T-helper 1 cell treated with Interleukin-12 subunit alpha and Interleukin-12 subunit beta and Interleukin-4 antibody, amounts not matched to agents 30 ng/mL and 1 ng/mL, for 36 hours (primary cell): ENCODE results near the gene LTBP3. TPM values are rescaled to one million over a fixed set of nuclear protein-coding genes. Genes with fewer than 3 reads are reported as not detected.
"Not testable (repeated sequence)": the region's sequence is repeated elsewhere in the genome, so short reads cannot be mapped to it uniquely, and the experiment has no call there.

Source experiments
- intact Hi-C: fragments of 100-400 bp; cut with micrococcal nuclease; formaldehyde crosslinking; loops from one replicate; pipeline ENCODE4 v1.15.1; 2024
- total RNA-seq: library from RNA; stranded (reverse); gene quantifications from 2 replicates; pipeline ENCODE4 v1.2.3, GENCODE V29; 2022

LTBP3 gene
- total RNA-seq, 1 donor from 2014 or later: 99.6 TPM

DNA sequence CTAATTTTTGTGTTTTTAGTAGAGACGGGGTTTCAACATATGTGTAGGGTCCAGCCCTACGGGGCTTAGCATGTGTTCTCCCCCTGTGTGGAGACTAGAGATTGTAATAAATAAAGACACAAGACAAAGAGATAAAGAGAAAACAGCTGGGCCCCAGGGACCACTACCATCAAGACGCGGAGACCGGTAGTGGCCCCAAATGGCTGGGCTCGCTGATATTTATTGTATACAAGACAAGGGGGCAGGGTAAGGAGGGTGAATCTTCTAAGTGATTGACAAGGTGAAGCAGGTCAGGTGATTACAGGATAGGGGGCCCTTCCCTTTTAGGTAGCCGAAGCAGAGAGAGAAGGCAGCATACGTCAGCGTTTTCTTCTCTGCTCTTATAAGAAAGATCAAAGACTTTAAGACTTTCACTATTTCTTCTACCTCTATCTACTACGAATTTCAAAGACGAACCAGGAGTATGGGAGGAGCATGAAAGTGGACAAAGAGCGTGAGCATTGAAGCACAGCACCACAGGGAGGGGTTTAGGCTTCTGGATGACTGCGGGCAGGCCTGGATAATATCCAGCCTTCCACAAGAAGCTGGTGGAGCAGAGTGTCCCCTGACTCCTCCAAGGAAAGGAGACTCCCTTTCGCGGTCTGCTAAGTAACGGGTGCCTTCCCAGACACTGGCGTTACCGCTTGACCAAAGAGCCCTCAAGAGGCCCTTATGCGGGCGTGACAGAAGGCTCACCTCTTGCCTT is 36.2 kb downstream of the LTBP3 start:
- intact Hi-C loops: not testable (repeated sequence)

- intact Hi-C loops: not testable (repeated sequence)
Measured at GRCh38 chr11:65518941-65519549, 39.1 kb downstream of the LTBP3 start.

- intact Hi-C loops: no loop called here
Measured at GRCh38 chr11:65516135-65516968, 41.8 kb downstream of the LTBP3 start.

DNA sequence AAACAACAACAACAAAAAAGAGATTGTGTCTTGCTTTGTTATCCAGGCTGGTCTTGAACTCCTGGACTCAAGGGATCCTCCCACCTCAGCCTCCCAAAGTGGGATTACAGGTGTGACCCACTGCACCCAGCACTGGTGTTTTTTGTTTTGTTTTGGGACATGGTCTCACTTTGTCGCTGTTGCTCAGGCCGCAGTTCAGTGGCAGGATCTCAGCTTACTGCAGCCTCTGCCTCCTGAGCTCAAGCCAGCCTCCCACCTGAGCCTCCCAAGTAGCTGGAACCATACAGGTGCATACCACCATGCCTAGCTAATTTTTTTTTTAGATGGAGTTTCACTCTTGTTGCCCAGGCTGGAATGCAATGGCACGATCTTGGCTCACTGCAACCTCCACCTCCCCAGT is 45.8 kb downstream of the LTBP3 start:
- intact Hi-C loops: not testable (repeated sequence)

GRCh38 chr11:65506772-65507505 is 51.2 kb downstream of the LTBP3 start:
- intact Hi-C loops: loop anchor here (2.0 kb wide), 1 partner anchor 80 kb away; no protein-coding TSS in a partner anchor

- intact Hi-C loops: loop anchor here (2.0 kb wide), 1 partner anchor 80 kb away; no protein-coding TSS in a partner anchor
Measured at GRCh38 chr11:65506290-65506771, 51.8 kb downstream of the LTBP3 start.

DNA sequence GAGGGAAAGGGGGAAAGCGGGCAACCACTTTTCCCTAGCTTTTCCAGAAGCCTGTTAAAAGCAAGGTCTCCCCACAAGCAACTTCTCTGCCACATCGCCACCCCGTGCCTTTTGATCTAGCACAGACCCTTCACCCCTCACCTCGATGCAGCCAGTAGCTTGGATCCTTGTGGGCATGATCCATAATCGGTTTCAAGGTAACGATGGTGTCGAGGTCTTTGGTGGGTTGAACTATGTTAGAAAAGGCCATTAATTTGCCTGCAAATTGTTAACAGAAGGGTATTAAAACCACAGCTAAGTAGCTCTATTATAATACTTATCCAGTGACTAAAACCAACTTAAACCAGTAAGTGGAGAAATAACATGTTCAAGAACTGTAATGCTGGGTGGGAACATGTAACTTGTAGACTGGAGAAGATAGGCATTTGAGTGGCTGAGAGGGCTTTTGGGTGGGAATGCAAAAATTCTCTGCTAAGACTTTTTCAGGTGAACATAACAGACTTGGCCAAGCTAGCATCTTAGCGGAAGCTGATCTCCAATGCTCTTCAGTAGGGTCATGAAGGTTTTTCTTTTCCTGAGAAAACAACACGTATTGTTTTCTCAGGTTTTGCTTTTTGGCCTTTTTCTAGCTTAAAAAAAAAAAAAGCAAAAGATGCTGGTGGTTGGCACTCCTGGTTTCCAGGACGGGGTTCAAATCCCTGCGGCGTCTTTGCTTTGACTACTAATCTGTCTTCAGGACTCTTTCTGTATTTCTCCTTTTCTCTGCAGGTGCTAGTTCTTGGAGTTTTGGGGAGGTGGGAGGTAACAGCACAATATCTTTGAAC is 52.5 kb downstream of the LTBP3 start:
- intact Hi-C loops: loop anchor here (2.0 kb wide), 1 partner anchor 79 kb away; no protein-coding TSS in a partner anchor

- intact Hi-C loops: no loop called here
Measured at GRCh38 chr11:65504674-65505465, 53.3 kb downstream of the LTBP3 start.

- intact Hi-C loops: no loop called here
Measured at GRCh38 chr11:65503949-65504673, 54.0 kb downstream of the LTBP3 start.

GRCh38 chr11:65503368-65503948 is 54.7 kb downstream of the LTBP3 start:
- intact Hi-C loops: no loop called here

- intact Hi-C loops: no loop called here
Measured at GRCh38 chr11:65502555-65503367, 55.4 kb downstream of the LTBP3 start.

DNA sequence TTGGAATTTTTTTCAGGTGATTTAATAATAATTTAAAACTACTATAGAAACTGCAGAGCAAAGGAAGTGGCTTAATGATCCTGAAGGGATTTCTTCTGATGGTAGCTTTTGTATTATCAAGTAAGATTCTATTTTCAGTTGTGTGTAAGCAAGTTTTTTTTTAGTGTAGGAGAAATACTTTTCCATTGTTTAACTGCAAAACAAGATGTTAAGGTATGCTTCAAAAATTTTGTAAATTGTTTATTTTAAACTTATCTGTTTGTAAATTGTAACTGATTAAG is 55.9 kb downstream of the LTBP3 start:
- intact Hi-C loops: no loop called here

- intact Hi-C loops: no loop called here
Measured at GRCh38 chr11:65501472-65502273, 56.5 kb downstream of the LTBP3 start.

DNA sequence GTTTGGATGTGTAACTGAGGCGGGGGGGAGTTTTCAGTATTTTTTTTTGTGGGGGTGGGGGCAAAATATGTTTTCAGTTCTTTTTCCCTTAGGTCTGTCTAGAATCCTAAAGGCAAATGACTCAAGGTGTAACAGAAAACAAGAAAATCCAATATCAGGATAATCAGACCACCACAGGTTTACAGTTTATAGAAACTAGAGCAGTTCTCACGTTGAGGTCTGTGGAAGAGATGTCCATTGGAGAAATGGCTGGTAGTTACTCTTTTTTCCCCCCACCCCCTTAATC is 57.0 kb downstream of the LTBP3 start:
- intact Hi-C loops: no loop called here

DNA sequence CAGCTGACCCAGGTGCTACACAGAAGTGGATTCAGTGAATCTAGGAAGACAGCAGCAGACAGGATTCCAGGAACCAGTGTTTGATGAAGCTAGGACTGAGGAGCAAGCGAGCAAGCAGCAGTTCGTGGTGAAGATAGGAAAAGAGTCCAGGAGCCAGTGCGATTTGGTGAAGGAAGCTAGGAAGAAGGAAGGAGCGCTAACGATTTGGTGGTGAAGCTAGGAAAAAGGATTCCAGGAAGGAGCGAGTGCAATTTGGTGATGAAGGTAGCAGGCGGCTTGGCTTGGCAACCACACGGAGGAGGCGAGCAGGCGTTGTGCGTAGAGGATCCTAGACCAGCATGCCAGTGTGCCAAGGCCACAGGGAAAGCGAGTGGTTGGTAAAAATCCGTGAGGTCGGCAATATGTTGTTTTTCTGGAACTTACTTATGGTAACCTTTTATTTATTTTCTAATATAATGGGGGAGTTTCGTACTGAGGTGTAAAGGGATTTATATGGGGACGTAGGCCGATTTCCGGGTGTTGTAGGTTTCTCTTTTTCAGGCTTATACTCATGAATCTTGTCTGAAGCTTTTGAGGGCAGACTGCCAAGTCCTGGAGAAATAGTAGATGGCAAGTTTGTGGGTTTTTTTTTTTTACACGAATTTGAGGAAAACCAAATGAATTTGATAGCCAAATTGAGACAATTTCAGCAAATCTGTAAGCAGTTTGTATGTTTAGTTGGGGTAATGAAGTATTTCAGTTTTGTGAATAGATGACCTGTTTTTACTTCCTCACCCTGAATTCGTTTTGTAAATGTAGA is 57.6 kb downstream of the LTBP3 start:
- intact Hi-C loops: no loop called here

DNA sequence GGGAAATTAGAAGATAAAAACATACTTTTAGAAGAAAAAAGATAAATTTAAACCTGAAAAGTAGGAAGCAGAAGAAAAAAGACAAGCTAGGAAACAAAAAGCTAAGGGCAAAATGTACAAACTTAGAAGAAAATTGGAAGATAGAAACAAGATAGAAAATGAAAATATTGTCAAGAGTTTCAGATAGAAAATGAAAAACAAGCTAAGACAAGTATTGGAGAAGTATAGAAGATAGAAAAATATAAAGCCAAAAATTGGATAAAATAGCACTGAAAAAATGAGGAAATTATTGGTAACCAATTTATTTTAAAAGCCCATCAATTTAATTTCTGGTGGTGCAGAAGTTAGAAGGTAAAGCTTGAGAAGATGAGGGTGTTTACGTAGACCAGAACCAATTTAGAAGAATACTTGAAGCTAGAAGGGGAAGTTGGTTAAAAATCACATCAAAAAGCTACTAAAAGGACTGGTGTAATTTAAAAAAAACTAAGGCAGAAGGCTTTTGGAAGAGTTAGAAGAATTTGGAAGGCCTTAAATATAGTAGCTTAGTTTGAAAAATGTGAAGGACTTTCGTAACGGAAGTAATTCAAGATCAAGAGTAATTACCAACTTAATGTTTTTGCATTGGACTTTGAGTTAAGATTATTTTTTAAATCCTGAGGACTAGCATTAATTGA is 58.3 kb downstream of the LTBP3 start:
- intact Hi-C loops: loop anchor here (1.0 kb wide), 1 partner anchor 118 kb away; the partner anchor contains the start of gene SLC25A45
